Measurements from ENCODE around the gene LRCH1.

The LRCH1 gene

DNA sequence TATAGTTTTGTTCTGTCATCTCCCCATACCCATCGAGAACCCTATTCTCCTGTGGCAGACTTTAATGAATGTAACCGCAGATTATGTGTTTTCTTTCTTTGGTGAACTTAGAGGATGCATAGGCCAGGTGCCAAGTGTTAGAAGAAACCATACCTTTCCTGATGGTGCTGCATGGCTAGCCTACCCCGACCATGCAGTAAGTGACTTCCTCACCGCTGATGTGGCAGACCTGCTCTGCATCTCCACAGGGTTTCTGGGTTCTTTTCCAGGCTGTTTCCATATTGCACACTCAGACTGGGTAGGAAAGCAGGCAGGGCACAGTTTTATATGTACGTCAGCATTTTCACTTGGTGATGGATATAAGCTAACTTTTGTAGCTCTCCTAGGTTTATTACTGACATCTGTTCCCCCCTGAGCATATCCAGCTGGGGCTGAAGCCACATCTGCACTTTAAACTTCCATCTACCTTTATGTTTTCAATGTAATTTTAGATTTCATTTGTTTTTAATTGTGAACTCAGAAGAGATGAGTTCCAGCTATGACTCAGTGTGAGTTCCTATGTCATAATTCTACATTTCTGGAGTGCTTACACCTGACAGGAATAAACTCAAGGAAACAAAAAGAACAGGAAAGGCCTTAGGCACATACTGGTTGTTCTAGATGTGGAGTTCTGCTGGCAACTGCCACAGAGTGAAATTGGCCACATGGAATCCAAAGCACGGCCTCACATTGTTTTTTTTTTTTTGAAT lies 42.3 kb downstream of the LRCH1 start:
- FAIRE-seq: no peak

GRCh38 chr13:46595885-46596275 lies 42.9 kb downstream of the LRCH1 start:
- no peak for FAIRE-seq

GRCh38 chr13:46596466-46596865 lies 43.5 kb downstream of the LRCH1 start:
- FAIRE-seq: no peak

DNA sequence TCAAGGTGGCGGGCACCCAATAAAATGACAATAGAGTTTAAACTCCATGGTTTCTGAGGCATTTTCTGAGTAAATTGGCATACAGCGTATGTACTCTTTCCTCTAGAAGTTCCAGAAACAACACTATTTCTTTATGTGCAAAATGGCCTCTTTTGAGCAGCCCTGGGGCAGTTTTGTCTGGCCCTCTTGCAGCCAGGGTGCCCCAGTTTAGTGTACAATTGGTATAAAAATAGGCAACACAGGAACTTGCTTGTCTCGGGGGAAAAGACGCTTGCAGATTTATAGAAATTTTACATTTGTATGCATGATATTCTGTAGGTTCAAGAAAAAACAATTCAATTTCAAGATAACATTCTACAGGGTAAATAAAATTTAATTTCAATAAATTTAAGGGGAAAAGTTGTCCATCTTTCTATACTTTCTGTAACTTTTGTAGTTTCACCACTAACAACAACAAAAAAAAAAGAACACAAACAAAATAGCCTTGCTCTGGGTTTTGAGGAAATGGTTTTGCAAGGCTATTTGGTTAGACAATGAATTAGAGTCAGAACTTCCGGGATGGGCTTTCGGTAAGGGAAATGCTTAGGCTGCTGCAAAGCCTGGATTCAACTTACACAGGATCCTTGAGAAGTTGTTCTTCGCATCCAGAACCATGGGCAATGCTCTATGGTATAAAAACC lies 45.3 kb downstream of the LRCH1 start:
- no peak for FAIRE-seq

GRCh38 chr13:46598820-46599180 lies 45.8 kb downstream of the LRCH1 start:
- FAIRE-seq: no peak

- FAIRE-seq: no peak
Observed at GRCh38 chr13:46600943-46601311, 48.0 kb downstream of the LRCH1 start.

GRCh38 chr13:46602531-46602930 lies 49.6 kb downstream of the LRCH1 start:
- FAIRE-seq: no peak

DNA sequence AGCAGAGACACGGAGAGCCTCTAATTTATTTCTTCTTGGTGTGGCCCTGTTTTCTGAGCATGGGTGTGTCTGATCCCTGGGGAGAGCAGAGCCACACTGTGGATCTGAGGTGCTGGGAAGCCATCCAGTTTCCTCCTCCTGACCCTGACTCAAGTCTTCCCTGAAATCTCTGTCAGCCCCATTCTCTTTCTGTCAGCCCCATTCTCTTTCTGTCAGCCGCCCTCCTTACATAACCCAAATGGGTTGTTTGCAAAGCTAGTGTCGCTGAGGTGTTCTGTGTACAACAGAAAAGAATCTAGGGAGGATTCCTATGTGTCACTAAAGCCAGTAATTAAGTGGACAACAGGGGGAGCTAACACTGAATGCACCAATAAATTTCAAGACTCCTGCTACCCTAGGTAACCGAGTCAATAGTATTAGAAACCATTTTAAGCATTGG lies 50.2 kb downstream of the LRCH1 start:
- FAIRE-seq: peak; percentile 64

DNA sequence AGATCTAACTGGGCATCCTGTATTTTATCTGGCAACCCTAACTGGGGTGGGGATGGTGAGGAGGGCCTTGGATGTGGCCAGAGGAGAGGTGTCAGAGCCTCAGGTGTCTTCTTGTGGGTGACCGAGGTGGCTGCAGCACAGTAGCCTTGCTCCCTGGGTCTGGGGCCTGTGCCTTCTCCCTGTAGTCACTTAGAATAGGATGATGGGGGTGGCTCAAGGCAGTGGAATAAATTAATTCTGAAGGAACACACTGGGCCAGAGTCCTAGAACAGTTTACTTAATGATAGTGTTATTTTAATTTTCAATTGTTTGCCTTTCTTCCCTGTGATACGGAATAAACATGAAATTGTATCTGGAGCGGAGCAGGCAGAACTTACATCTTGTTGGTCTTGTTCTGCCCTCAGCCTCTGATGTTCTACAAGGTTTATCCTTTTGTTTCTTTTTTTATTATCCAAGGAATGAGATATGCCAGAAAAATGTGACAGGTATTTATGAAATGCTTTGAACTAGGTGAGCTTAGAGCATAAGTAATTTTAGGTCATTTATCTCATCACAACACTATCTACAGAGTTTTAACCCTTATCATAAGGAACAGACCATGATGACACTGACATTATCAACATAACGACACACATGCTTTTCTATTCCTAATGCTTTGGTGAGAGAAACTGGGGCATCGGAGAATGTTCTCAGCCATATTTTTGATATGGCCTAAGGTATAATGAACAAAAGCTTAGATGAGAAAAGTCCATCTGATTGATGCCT lies 51.4 kb downstream of the LRCH1 start:
- no peak for FAIRE-seq

DNA sequence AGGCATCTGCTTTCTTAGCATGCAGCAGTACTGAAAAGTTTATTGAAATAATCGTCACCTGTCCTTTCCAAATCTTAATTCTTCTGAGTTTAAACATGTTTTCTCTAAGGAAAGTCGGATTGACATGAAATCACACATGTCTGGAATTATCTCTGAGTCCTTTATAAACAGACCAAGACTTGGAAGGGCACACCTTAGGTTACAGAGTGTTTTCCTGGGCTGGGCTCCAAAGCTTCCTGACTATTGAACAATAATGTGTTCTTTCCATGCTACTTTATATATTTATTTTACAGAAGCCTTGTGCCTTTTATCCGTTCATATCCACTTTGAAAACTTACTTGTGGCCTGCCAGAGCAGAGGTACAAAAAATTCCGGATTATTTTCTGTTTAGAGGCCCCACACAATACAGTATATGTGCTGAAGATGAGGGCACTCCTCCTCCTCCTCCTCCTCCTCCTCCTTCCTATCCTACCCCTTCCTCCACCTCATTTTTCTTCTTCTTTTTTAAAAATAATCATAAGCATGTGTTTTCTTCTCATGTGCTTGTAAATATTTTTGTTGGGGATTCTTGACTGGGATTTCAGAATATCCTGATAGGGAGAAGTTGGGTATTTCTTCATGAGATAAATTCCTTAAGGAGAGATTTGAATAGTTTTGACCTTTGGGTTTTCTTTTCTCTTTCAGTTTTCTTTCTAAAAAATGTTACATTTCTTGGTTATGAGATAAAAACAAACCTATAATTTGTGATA lies 52.3 kb downstream of the LRCH1 start:
- no peak for FAIRE-seq

DNA sequence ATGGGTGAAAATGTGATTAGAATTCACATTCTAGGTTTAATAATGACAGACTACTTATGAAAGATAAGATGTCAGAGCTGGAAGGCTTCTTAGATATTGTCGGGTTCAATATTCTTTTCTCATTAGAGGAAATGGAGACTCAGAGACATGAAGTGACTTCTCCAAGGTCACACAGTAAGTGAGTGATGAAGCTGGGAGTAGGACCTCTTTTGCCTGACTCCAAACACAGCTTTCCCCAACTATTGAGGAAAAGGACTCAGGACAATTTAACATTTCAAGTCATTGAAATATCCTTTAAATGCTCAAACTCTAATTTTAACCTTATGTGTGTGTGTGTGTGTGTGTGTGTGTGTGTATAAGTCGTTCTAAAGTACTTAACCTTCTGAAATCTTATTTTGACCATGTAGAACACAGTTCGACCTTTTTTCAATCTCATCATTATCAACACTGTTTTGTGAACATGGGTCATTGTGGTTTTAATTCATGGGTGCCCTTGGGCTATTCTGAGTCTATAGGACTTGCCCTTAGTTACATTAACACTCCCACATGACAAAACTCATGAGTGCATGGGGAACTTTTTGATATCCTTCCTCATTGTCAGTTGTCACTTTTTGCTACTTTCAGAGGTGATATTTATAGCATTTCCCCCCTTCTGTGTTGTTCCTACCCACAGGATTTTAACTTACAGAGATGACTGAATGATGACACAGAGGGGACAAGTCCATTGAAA lies 53.0 kb downstream of the LRCH1 start:
- FAIRE-seq: no peak

DNA sequence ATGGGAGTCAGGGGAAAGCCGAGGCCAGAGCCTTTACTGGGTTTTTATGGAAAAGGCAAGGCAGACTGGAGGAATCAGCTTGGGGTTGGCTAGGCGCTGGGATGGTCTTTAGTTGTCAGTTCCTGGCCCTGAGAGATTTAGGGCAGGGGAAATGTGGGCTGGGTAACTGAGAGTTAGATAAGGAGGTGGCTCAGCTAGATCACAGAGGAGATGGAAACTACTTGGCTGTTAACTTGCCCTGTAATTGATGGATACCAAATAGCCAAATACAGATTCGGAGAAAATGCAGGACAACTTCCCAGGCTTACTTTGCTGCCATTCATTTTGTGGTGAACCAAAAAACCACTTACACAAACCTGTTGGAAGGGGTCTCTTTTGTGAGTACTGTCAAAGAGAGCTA lies 54.0 kb downstream of the LRCH1 start:
- FAIRE-seq: no peak

DNA sequence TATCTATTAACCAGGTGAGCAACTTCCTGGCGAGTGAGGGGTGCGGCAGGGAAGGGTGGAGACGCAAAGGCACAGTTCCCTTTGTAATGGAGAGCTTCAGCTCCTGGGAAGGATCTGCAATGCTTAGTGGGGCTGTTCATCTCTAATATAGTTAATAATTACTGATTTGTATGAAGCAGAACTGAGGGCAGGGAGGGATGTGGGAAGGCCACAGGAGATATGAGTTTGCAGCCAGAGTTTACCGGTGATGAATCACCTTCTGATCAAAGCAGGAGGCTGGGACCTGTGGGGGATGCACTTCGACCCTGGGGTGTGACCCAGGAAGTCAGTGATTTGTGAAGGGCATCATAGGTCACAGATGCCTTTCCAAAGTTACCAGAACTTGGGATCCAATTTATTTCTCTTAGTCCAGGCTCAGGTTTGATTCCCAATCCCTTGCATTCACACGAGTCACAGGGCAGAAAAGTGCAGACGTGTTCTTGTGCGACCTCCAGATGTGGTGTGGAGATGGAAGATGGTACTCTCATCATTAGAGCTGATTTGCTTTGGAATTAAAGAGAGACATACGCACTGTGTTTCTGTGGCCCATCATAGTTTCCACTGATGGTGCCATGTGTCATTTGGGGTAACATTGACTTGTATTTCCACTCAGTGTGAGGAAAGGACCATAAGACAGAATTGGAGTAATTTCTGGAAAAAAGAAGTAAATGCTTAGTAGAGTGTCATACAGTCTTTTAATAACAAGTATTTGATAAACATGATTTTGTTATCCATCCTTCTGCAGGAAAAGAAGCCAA lies 55.0 kb downstream of the LRCH1 start:
- FAIRE-seq: no peak

GRCh38 chr13:46609052-46609451 lies 56.1 kb downstream of the LRCH1 start:
- no peak for FAIRE-seq

DNA sequence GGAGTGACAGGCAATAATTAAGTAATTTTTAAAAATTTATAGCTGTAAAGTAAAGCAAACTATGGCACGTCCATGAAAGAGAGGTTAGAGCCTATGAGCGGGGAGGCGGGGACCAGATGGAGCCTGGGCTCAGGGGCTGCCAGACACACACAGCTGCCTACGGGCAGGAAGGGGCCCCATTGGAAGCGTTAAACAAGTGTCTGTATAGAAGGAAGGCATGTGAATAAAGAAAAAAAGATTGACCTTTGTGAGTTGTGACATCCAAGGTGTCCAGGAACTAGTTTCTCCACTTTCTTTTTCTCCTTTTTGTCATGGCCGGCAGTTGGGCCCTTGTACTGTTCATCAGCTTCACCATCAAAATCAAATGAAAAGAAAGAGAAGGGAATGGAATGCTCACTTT lies 56.8 kb downstream of the LRCH1 start:
- FAIRE-seq: no peak

- FAIRE-seq: no peak
Observed at GRCh38 chr13:46612267-46612666, 59.3 kb downstream of the LRCH1 start.

- no peak for FAIRE-seq
Observed at GRCh38 chr13:46613409-46614049, 60.6 kb downstream of the LRCH1 start.

DNA sequence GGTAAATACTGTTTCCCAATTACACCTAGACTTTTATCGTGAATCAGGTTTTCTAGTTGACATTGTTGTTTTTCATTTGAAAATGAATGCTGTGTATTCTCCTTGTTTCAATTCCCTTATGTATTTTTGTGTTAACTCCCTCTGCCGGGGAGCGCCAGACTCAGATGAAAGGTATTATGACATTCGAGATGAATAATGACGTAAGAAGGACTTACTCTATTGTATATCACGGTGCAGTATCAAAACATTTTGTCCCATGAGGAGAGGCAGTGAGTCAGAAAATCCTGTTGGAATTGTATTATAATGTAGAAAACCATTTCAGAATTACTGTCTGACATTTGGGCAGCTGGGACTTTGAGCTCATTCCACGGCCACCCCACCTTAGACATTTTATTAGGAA lies 61.6 kb downstream of the LRCH1 start:
- no peak for FAIRE-seq

DNA sequence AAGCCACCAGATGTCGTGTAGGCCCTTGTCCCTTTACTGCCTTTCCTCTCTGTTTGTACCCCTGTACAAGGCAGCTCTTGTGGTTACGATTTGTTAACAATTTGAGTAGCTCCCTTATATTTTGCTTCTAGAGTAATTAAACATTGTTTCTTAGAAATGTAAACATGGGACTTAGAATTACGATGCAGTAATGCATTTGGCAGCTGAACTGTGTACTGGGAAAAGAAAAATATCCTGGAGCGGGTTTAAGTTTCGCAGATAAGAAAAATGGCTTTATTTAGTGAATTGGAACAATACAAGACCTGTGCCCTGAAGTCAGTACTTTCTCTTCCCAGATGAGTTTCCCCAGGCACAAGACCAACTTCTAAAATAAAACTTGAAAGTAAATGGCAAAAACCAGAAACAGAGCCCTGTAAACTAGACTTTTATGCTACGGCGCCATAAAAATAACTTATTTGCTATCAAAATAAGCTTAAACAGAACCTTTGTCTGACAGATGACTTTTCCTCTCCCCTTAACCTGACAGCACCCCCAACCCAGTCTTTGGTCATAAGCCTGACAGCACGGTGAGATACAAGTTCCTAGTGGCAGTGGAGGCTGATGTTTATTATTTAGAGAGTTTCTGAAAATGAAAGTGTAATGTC lies 63.0 kb downstream of the LRCH1 start:
- no peak for FAIRE-seq

DNA sequence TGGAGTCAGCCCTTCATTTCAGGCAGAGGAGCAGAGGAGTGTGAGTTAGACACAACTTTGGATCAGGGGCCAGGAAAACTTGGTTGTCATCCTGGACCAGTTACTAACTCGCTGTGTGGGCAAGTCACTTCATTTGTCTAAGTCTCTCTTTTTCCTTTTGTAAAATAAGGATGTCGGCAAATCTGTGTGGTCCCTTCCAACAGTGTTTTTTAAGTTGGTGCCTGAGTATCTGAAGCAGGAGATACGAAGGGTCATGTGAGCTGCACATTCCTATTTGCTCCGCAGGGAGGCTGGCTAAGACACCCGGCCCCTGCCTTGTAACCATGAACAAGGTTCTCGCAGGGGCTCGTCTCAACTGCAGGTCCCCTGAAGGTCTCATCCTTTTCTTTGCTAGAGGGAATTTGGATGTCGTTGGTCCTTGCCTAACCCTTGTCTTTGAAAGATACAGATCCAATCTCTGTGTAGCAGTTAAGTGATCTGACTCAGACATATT lies 64.3 kb downstream of the LRCH1 start:
- no peak for FAIRE-seq
